H1 (cell line): Measurements from ENCODE around the gene DTX4. TPM values are rescaled to one million over a fixed set of nuclear protein-coding genes. Genes with fewer than 3 reads are reported as not detected.

ENCODE experiments used
- PHF8 ChIP-seq: fragments of 200-600 bp; sonication (generic); conservative IDR thresholded peaks from 2 replicates; pipeline ENCODE4 v1.7.1; 2012; ENCODE audit warnings: low read depth, mild to moderate bottlenecking, inconsistent platforms, low read length, moderate library complexity
- polyA plus RNA-seq, 7 experiments: library from polyadenylated mRNA; depleted of rRNA in 3 of 7; stranded (reverse) in 5 of 7; unstranded in 2 of 7; fragments of >200 nt in 5 of 7; fragments of 200-250 nt in 2 of 7; gene quantifications; 1 replicate in 5 of 7; 2 replicates in 1 of 7; 4 replicates in 1 of 7; pipeline versions ENCODE4 v1.2.1 to v1.2.3, GENCODE V29; 2011 to 2013; ENCODE audit warnings: missing spikeins in 2 of 7, mixed read lengths in 2 of 7
- total RNA-seq: library from RNA; stranded (reverse); fragmentation: NEBNext Ultra II Directional; extraction: Animal tissue kit (Norgen Biotek cat#: 25700); gene quantifications from 2 replicates; pipeline ENCODE4 v1.2.1, GENCODE V29; 2021

The DTX4 gene
- total and polyA plus RNA-seq, 2 of the 8 experiments (the other 6 are each of a cell fraction or from before 2014, with no cell fraction given) = 5.1 to 18.8 TPM

GRCh38 chr11:59187587-59187986 is 15.7 kb downstream of the DTX4 start (continued):
- no peak for TF ChIP-seq PHF8
